Upper lobe of left lung (tissue), 6 donors: ENCODE measurements around the gene PSMB7. TPM values are rescaled to one million over a fixed set of nuclear protein-coding genes. Genes with fewer than 3 reads are reported as not detected.

Source experiments
- ATAC-seq, 2 donors: fragments of 200-7000 bp; cut with Tn5 transposase; one replicate each; pipeline ENCODE4 v1.9.1; 2022; ENCODE audit warnings: mild to moderate bottlenecking in 2 of 2, moderate library complexity in 2 of 2; ENCODE audit not compliant: low FRiP score in 2 of 2
- DNase-seq, 2 donors: peaks; one replicate each; pipeline ENCODE4 v3.0.0-alpha.2; 2019 to 2020
- H3K27ac ChIP-seq, 4 donors: fragments of 200-600 bp; sonication (generic); one replicate each; pipeline ENCODE4 v1.5.1; 2016 to 2019
- H3K27me3 ChIP-seq, 4 donors: fragments of 200-600 bp; sonication (generic); one replicate each; pipeline ENCODE4 v1.5.1; 2017 to 2019
- H3K36me3 ChIP-seq, 4 donors: fragments of 200-600 bp; sonication (generic); one replicate each; pipeline ENCODE4 v1.5.1; 2016 to 2019
- H3K4me1 ChIP-seq, 4 donors: fragments of 200-600 bp; sonication (generic); one replicate each; pipeline ENCODE4 v1.5.1; 2018 to 2019
- H3K4me3 ChIP-seq, 4 donors: fragments of 200-600 bp; sonication (generic); one replicate each; pipeline ENCODE4 v1.5.1; 2017 to 2019; ENCODE audit warnings: mild to moderate bottlenecking in 2 of 4, moderate library complexity in 1 of 4
- H3K9me3 ChIP-seq, 4 donors: fragments of 200-600 bp; sonication (generic); one replicate each; pipeline ENCODE4 v1.5.1; 2018 to 2019
- EP300 ChIP-seq, 4 donors: sonication (generic); formaldehyde crosslinking; IDR thresholded peaks; one replicate each; pipeline ENCODE4 v1.5.1; 2017; ENCODE audit warnings: antibody characterized with exemption in 4 of 4, control low read depth in 2 of 4
- POLR2A ChIP-seq, 4 donors: fragments of 450-650 bp; IDR thresholded peaks; one replicate each; pipeline ENCODE4 v1.5.1; 2016 to 2017; ENCODE audit warnings: antibody characterized with exemption in 4 of 4, mild to moderate bottlenecking in 2 of 4
- POLR2AphosphoS5 ChIP-seq, 2 donors: sonication (generic); formaldehyde crosslinking; IDR thresholded peaks; one replicate each; pipeline ENCODE4 v1.5.1; 2017; ENCODE audit warnings: antibody characterized with exemption in 2 of 2
- WGBS, 2 donors: methylation state at CpG; one replicate each; pipeline ENCODE4 v1.1.5; 2017 to 2018; 5-methylcytosine and 5-hydroxymethylcytosine counted together
- total RNA-seq, 6 donors: library from RNA; depleted of rRNA in 4 of 6; stranded (reverse); fragments of >200 nt in 4 of 6; gene quantifications; one replicate each; pipeline versions ENCODE4 v1.1.0 to v1.2.1, GENCODE V29; 2016 to 2021
- TF ChIP-seq, protein P1 (sequence below), 6 experiments: fragments of 450-650 bp in 4 of 6; fragments of 200-600 bp in 2 of 6; sonication (generic) in 2 of 6; IDR thresholded peaks; one replicate each; pipeline ENCODE4 v1.5.1; 2016 to 2019; ENCODE audit warnings: antibody characterized with exemption in 6 of 6
- donor health status: DM: no; HTN: no; CAD: no; lungs with moderate emphysema.
- donor health status: DM: no; HTN: yes; CAD: no; lungs with severe emphysema.

The PSMB7 gene
- total RNA-seq, 6 donors from 2014 or later = 17.8 to 112 (median 87.1) TPM

- H3K4me1 ChIP-seq = no peaks in the 10 kb centered on the region
- ATAC-seq (no peak), DNase-seq (peak in 1 of 2 donors; percentile 43)
- no peaks in the 10 kb centered on the region for H3K36me3 ChIP-seq
- TF ChIP-seq POLR2A (IDR thresholded peaks at IDR 0.05) = no peak
- no peak for TF ChIP-seq POLR2AphosphoS5 (IDR thresholded peaks at IDR 0.05)
- TF ChIP-seq, protein P1, sequence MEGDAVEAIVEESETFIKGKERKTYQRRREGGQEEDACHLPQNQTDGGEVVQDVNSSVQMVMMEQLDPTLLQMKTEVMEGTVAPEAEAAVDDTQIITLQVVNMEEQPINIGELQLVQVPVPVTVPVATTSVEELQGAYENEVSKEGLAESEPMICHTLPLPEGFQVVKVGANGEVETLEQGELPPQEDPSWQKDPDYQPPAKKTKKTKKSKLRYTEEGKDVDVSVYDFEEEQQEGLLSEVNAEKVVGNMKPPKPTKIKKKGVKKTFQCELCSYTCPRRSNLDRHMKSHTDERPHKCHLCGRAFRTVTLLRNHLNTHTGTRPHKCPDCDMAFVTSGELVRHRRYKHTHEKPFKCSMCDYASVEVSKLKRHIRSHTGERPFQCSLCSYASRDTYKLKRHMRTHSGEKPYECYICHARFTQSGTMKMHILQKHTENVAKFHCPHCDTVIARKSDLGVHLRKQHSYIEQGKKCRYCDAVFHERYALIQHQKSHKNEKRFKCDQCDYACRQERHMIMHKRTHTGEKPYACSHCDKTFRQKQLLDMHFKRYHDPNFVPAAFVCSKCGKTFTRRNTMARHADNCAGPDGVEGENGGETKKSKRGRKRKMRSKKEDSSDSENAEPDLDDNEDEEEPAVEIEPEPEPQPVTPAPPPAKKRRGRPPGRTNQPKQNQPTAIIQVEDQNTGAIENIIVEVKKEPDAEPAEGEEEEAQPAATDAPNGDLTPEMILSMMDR (IDR thresholded peaks at IDR 0.05) = no peak
- TF ChIP-seq EP300 (IDR thresholded peaks at IDR 0.05) = no peak
- no peak overlapping the region for H3K4me3 ChIP-seq
- 61 to 73% methylated on average over 15 to 16 of the region's 16 CpGs for WGBS, 2 donors
- H3K27me3 ChIP-seq = no peaks in the 10 kb centered on the region
- no peak overlapping the region for H3K27ac ChIP-seq
- peaks cover 0 to 3% (median 2%) of the 10 kb centered on the region in 4 donors for H3K9me3 ChIP-seq
Observed at GRCh38 chr9:124441291-124441690, 26.0 kb upstream of the PSMB7 start.

DNA sequence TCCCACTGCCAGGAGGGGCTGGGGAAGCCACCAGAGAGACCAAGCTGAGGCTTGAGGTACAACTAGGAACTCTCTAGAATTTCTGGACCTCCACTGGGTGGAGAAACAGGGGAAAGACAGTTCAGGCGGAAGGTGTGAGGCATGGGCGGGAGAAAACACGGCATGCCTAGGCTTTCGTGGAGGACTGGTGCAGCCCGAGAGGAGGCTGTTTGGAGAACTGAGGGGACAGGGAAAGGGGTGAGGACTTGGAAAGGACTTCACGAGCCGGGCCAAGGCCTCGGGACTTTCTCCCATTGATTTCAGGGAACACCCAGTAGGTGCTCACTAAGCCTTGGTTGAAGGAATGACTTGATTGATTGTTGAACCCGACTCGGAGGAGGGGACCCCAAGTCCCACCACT, 25.5 kb upstream of the PSMB7 start:
- WGBS, 2 donors = 78% methylated on average over 10 of the region's 10 CpGs
- Histone ChIP-seq H3K27ac (no peak overlapping the region), H3K36me3 (no peaks in the 10 kb centered on the region), H3K4me3 (no peak overlapping the region), H3K27me3 (no peaks in the 10 kb centered on the region), H3K9me3 (peaks cover 0 to 3% (median 2%) of the 10 kb centered on the region in 4 donors), H3K4me1 (no peaks in the 10 kb centered on the region)
- ATAC-seq (no peak), DNase-seq (no peak)
- TF ChIP-seq, protein P1 (IDR thresholded peaks at IDR 0.05) = no peak
- TF ChIP-seq POLR2AphosphoS5 (IDR thresholded peaks at IDR 0.05) (no peak), POLR2A (IDR thresholded peaks at IDR 0.05) (no peak), EP300 (IDR thresholded peaks at IDR 0.05) (no peak)

GRCh38 chr9:124439686-124440243, 24.5 kb upstream of the PSMB7 start:
- WGBS, 2 donors = 76 to 93% methylated on average over 2 to 6 of the region's 6 CpGs

GRCh38 chr9:124439086-124439485, 23.8 kb upstream of the PSMB7 start:
- DNase-seq (no peak), ATAC-seq (no peak)
- H3K27me3 ChIP-seq = no peaks in the 10 kb centered on the region
- peaks cover 0 to 3% (median 2%) of the 10 kb centered on the region in 4 donors for H3K9me3 ChIP-seq
- no peaks in the 10 kb centered on the region for H3K36me3 ChIP-seq
- H3K4me3 ChIP-seq = no peak overlapping the region
- TF ChIP-seq EP300 (IDR thresholded peaks at IDR 0.05) (no peak), POLR2AphosphoS5 (IDR thresholded peaks at IDR 0.05) (no peak), POLR2A (IDR thresholded peaks at IDR 0.05) (no peak)
- TF ChIP-seq, protein P1 (IDR thresholded peaks at IDR 0.05) = no peak
- H3K4me1 ChIP-seq = no peaks in the 10 kb centered on the region
- WGBS, 2 donors = 85 to 90% methylated on average over 1 of the region's 1 CpG
- no peak overlapping the region for H3K27ac ChIP-seq

More at GRCh38 chr9:124439686-124440243, 24.5 kb upstream of the PSMB7 start:
- Histone ChIP-seq H3K4me3 (no peak overlapping the region), H3K27me3 (no peaks in the 10 kb centered on the region), H3K9me3 (peaks cover 0 to 3% (median 2%) of the 10 kb centered on the region in 4 donors), H3K36me3 (no peaks in the 10 kb centered on the region), H3K4me1 (no peaks in the 10 kb centered on the region), H3K27ac (no peak overlapping the region)
- DNase-seq = peak in 1 of 2 donors; percentile 50
- TF ChIP-seq POLR2A (IDR thresholded peaks at IDR 0.05) (no peak), POLR2AphosphoS5 (IDR thresholded peaks at IDR 0.05) (no peak), EP300 (IDR thresholded peaks at IDR 0.05) (no peak)
- TF ChIP-seq, protein P1 (IDR thresholded peaks at IDR 0.05) = no peak
- ATAC-seq = peak in 1 of 2 donors; percentile 45

DNA sequence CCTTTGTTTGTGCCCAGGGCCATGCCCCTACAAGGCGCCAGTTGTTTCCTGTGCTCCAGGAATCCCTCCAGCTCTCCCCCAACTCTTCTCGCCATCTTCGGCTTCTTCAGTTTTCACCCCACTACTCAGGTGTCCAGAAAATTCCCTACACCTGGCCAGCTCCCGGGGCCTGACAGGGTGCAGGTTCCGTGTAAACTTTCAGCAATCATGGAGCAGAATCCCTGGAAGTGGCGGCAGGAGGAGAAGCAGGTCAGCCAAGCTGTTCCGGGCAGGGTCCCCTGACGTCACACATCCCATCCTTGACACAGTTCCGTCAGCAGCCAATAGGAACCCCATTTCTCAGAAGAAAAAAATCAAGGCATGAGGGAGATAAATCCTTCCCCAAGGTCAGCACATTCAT, 22.8 kb upstream of the PSMB7 start:
- no peak overlapping the region for H3K27ac ChIP-seq
- no peaks in the 10 kb centered on the region for H3K36me3 ChIP-seq
- no peak for ATAC-seq
- DNase-seq = no peak
- no peaks in the 10 kb centered on the region for H3K4me1 ChIP-seq
- peaks cover 0 to 3% (median 2%) of the 10 kb centered on the region in 4 donors for H3K9me3 ChIP-seq
- TF ChIP-seq POLR2A (IDR thresholded peaks at IDR 0.05) = no peak
- TF ChIP-seq, protein P1 (IDR thresholded peaks at IDR 0.05) = no peak
- TF ChIP-seq POLR2AphosphoS5 (IDR thresholded peaks at IDR 0.05) = no peak
- no peak for TF ChIP-seq EP300 (IDR thresholded peaks at IDR 0.05)
- no peak overlapping the region for H3K4me3 ChIP-seq
- WGBS, 2 donors = 83 to 85% methylated on average over 9 of the region's 9 CpGs
- H3K27me3 ChIP-seq = no peaks in the 10 kb centered on the region
